HG02938 (cell line): ENCODE measurements around the gene C20orf144.

Experiments
- ATAC-seq: cut with Tn5 transposase; IDR thresholded peaks from one replicate; pipeline ENCODE4 v1.9.1; 2021; ENCODE audit warnings: mild to moderate bottlenecking, moderate library complexity; ENCODE audit not compliant: unreplicated experiment

Gene C20orf144

DNA sequence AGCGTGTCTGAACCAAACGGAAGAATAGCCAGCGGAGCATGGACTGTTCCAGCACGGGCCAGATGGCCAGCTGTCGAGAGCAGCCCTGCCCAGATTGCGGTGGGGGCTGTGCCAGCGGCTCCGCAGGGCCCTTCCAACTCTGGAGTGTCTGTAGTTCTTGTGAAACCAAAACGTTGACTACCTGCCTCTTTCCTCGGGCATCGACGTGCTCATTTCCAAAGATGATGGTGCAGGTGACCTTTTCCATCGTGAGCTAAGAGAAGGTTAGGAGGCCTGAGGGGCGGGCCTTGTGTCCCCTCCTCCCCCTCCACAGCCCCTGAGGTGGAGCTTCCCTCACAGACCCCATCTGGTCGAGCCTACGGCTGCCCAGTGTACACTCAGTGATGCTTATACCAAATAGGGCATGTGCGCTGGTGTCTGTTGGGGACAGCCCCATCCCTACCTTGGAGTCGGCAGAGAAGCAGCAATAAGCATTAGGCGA, 12.9 kb upstream of the C20orf144 start:
- no peak for ATAC-seq

DNA sequence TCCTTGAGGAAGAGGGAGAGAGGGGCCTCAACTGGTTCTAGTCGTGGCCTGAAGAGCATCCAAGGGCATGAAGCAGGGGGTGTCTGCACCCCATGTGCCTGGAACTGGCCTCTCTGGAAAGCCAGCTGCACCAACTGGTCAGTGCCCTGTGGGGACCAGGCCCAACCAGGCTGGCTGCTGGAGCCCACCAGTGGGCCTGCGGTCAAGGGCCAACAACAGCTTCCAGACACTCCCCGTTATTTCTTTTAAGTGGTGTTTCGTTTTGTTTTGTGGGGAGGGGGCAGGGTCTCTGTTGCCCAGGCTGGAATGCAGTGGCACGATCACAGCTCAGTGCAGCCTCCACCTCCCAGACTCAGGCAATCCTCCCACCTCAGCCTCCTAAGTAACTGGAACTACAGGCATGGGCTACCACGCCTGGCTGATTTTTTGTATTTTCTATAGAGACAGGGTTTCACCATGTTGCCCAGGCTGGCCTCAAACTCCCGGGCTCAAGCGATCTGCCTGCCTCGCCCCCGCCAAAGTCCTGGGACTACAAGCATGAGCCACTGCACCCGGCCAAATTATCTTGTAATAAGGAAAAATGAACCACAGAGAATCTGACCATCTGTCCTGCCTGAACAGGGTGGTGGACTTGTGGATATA, 11.9 kb upstream of the C20orf144 start:
- ATAC-seq = no peak

DNA sequence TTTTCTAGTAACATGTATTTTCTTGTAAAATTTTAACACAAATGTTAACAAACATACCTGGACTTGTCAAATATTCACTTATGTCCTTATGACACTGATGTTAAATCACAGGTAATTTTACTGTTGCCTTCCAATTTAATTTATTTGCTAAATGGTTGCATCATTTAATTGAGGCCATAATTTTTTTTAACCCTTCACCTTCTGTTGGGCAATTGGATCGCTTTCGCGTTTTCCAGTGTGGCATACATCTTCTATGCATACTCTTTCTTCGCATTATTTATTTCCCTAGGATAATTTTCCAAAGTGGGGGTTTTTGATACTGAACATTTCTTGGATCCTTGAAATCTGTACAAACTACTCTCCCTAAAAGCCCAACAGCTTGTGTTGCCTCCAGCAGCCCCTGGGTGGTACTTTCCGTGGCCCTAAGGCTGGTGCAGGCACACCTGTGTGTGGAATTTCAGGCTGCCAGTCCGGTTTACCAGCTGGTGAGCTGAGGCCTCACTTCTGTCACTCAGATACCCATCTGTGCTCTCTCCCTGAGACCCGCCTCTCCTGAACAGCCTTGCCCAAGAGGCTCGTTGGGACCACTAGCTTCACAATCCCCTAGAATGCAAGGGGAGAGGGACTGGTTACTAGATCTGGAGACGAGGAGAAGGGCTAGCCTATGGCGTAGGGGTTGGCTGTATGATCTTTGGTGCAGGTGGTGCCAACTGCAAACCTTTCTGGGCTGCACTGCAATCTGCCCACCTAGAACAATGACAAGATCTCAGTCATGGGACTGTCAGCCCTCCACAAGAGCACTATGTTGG, 11.2 kb upstream of the C20orf144 start:
- ATAC-seq = no peak

DNA sequence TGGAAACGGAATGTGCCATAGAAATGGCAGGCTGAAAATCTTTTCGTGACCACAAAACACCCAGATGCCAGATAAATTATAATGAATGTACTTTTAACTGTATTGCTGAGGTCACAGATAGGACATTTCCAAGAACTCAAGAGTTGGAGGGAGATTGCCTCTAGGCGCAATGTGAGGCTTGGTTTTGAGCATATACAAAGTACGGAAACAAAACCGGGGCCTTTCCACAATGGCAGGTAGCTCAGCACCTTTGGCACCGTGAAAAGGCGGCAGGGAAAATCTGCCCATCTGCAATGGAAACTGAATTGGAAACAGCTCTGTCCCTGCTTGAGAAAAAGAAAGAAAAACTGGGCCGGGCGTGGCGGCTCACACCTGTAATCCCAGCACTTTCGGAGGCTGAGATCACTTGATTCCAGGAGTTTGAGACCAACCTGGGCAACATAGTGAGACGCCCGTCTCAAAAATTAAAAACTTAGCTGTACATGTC, 10.5 kb upstream of the C20orf144 start:
- ATAC-seq = no peak

DNA sequence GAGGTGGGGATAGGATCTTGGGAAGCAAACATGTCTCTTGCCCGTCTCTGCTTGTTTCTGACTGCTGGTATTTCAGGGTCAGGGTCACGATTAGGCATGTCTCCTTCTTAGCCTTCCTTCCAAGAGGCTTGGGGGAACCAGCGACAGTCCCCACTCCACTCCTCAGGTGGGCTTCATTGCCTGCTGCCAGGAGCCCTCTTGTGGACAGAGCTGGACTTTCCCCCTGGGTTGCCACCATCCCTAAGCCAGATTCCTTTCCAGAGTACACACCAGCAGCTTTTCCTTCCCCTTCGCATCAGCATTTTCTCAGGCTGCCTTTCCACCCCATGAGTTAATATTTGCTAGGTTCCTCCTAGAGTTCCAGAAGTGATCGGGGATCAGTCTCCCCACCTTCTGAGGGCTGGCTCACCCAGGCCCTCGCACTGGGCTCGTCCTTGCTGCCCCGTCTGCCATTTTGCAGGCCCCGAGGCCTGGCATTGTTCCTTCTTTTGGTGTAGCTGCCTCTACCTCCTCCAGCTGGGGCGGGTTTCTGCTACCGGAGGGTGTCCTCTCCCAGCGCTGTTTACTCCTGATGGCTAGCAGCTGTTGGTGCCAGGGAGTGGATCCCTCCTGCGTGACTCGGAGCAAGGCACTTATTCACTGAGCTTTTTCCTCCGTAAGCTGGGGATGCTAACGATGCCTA, 8.8 kb upstream of the C20orf144 start:
- ATAC-seq = no peak

GRCh38 chr20:33653900-33654596, 8.1 kb upstream of the C20orf144 start:
- ATAC-seq = no peak

GRCh38 chr20:33654680-33655161, 7.4 kb upstream of the C20orf144 start:
- ATAC-seq = no peak

GRCh38 chr20:33655164-33655563, 7.0 kb upstream of the C20orf144 start:
- no peak for ATAC-seq

- ATAC-seq = no peak
Observed at GRCh38 chr20:33656010-33656782, 5.9 kb upstream of the C20orf144 start.

- ATAC-seq = no peak
Observed at GRCh38 chr20:33656783-33657703, 5.1 kb upstream of the C20orf144 start.

- ATAC-seq = no peak
Observed at GRCh38 chr20:33657704-33658095, 4.4 kb upstream of the C20orf144 start.

GRCh38 chr20:33658510-33658909, 3.6 kb upstream of the C20orf144 start:
- no peak for ATAC-seq

DNA sequence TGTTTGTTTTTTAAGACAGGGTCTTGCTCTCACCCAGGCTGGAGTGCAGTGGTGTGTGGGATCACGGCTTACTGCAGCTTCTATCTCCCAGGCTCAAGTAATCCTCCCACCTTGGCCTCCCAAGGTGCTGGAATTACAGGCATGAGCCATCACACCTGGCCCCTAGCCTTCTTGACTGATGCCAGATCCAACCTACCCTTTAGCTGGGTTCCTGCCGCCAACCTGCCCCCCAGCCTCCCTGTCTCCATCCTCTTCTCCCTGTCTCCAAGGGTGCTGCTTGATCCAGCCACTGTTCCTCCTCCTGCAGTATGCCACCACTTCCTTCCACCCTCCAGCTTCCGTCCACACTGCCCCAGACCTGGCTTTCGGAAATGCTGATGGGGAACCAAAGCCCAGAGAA, 3.2 kb upstream of the C20orf144 start:
- no peak for ATAC-seq

DNA sequence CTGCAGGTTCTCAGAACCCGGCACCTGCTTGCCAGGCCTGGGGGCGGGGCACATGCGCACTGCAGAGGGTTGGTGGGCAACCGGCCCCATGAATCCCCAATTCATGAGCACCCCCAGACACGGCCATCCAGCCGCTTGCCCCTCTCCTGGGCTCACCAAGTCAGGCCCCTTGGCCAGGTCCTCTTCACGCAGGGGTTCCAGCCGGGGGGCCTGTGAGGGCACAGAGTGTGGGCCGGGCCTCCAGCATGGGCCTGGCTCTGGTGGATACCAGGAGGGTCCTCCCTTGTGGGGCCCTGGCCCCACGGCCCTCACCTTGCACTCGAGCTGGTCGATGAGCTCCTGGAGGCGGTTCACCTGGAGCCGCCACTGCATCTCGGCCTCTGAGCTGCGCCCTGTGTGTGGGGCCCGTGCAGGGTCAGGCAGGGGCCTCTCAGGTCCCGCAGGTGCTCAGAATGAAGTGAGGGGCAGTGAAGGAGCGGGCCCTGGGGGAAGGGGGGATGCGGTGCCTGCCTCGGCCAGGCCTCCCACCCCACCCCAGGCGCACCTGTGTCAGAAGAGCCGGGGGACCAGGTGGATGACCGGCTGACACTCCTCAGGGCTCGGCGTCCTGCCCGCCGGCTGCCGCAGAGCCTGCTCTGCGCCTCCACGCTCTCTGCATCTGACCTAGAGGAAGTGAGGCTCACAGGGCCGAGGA, 2.6 kb upstream of the C20orf144 start:
- ATAC-seq = no peak

DNA sequence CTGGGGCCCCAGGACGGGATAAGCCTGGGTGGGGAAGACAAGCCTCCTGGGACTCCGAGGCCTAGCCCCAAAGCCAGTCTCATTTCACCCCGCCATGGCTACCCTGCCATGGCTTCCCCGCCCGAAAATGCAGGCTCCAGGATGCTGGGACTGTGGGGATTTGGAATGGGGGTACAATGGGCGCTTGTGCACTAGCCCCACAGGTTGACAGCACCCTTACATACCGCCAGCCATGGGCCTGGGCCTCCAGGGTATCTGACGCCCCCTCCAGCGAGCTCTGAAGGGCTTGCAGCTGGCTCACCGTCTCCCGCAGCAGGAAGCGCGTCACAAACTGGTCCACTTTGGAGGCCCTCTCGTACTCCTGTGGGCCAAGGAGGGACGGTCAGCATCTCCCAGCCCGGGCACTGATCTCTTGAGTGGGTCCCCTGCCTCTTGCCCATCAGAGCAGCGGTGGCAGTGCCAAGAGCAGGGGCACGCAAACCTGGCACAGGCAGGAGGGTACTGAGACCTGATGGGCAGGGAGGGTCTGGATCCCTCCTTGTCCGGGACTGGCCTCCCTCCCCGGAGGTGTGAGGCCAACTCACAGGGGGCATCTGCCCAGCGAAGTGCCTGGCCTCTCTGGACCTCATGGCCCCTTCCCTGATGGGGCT, 2.0 kb upstream of the C20orf144 start:
- ATAC-seq = no peak

- no peak for ATAC-seq
Observed at GRCh38 chr20:33660685-33661058, 1.5 kb upstream of the C20orf144 start.

DNA sequence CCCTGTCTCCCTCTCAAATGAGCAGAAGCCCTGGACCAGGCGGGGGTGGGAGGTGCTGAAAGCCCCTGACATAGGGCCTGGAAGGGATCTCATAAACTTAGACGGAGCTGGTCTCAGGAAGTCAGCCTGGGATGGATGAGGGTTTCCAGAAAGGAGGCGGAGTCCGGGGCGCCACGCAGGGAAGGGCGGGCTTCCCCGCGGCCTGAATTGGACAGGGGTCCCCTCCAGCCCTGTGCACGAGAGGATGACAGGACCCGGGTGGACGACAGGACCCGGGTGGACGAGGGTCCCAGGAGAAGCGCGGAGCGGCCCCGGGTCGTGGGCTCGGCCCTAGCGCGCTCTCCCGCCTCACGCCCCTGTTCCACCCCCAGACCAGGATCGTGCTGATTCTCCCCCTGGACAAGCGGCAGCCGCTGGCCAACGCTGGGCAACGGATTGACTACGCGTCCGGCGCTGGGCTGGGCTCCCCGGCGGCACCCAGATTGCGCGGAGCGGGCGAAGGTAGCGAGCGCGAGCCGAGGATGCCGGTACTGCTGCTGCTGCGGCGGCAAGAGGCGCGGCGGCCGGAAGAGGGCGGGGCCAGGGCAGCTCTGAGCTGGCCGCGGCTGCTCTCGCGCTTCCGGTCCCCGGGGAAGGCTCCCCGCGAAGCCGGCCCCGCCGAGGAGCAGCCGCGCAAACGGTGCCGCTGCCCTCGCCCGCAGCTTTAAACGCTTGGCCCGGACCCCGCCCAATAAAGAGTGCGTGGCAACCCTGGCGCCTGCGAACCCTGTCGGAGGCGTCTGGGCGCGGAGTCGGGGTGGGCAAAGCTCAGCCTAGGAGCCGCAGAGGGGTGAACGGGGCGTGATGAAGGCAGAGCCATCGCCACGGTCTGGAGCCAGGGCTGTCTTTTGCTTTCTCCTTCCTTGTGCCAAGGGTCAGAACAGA, 1.3 kb downstream of the C20orf144 start:
- no peak for ATAC-seq
